Stomach (tissue), 9 donors: ENCODE measurements around the gene SPNS2. TPM values are rescaled to one million over a fixed set of nuclear protein-coding genes. Genes with fewer than 3 reads are reported as not detected.

Experiments
- DNase-seq, 2 donors: peaks; one replicate each; pipeline versions ENCODE4 v3.0.0 to v3.0.0-alpha.2; 2013 to 2019
- H3K27ac ChIP-seq, 5 donors: fragments of 200-600 bp in 4 of 5; sonication (generic) in 4 of 5; one replicate each; pipeline ENCODE4 v1.5.1; 2013 to 2019; ENCODE audit warnings: mild to moderate bottlenecking in 1 of 5, moderate library complexity in 1 of 5
- H3K27me3 ChIP-seq, 3 donors: fragments of 200-600 bp; sonication (generic); one replicate each; pipeline ENCODE4 v1.5.1; 2017 to 2019; ENCODE audit warnings: mixed run types in 1 of 3
- H3K36me3 ChIP-seq, 4 donors: fragments of 200-600 bp; sonication (generic); 1 replicate in 3 of 4; 2 replicates in 1 of 4; pipeline ENCODE4 v1.5.1; 2016 to 2019
- H3K4me1 ChIP-seq, 4 donors: fragments of 200-600 bp; sonication (generic); one replicate each; pipeline ENCODE4 v1.5.1; 2016 to 2019
- H3K4me3 ChIP-seq, 4 donors: fragments of 200-600 bp; sonication (generic) in 3 of 4; one replicate each; pipeline ENCODE4 v1.5.1; 2016 to 2019; ENCODE audit warnings: mild to moderate bottlenecking in 1 of 4
- H3K9me3 ChIP-seq, 4 donors: fragments of 200-600 bp; sonication (generic); one replicate each; pipeline ENCODE4 v1.5.1; 2016 to 2019
- CTCF ChIP-seq, 7 experiments: fragments of 450-650 bp in 4 of 7; fragments of 200-600 bp in 3 of 7; sonication (generic) in 3 of 7; IDR thresholded peaks; one replicate each; pipeline ENCODE4 v1.5.1; 2016 to 2019; ENCODE audit warnings: antibody characterized with exemption in 7 of 7, control low read depth in 2 of 7, mild to moderate bottlenecking in 1 of 7
- EP300 ChIP-seq: sonication (generic); formaldehyde crosslinking; IDR thresholded peaks from one replicate; pipeline ENCODE4 v1.6.1; 2017; ENCODE audit warnings: antibody characterized with exemption
- POLR2A ChIP-seq, 4 donors: fragments of 450-650 bp; IDR thresholded peaks; one replicate each; pipeline ENCODE4 v1.6.1; 2016; ENCODE audit warnings: antibody characterized with exemption in 4 of 4, control low read depth in 2 of 4, mild to moderate bottlenecking in 1 of 4, moderate library complexity in 1 of 4
- POLR2AphosphoS5 ChIP-seq, 3 donors: sonication (generic); formaldehyde crosslinking; IDR thresholded peaks; one replicate each; pipeline ENCODE4 v1.6.1; 2016; ENCODE audit warnings: antibody characterized with exemption in 3 of 3
- WGBS, 5 donors: extraction: QIAGEN DNeasy Blood & Tissue Kit in 3 of 5; methylation state at CpG; one replicate each; pipeline versions ENCODE4 v1.1.5 to v1.1.7; 2013 to 2018; 5-methylcytosine and 5-hydroxymethylcytosine counted together
- intact Hi-C: fragments of 100-400 bp; cut with DNase I; formaldehyde crosslinking; loops from one replicate; pipeline ENCODE4 v1.15.1; 2023; ENCODE audit warnings: low total_unique reads
- polyA plus RNA-seq, 3 donors: library from polyadenylated mRNA; stranded (reverse); fragments of 200-250 nt; gene quantifications; one replicate each; pipeline ENCODE4 v1.2.3, GENCODE V29; 2013
- total RNA-seq, 5 donors: library from RNA; depleted of rRNA; stranded (reverse); fragments of >200 nt; gene quantifications; one replicate each; pipeline versions ENCODE4 v1.1.0 to v1.2.3, GENCODE V29; 2014 to 2016
- donor health status: healthy with polysubstance abuse.
- donor health status: Bipolar disorder and iron deficiency.
- donor health status: healthy.

Gene SPNS2
- total and polyA plus RNA-seq, 8 donors, result 4.1 to 67.7 (median 24.3) TPM

GRCh38 chr17:4492721-4493561 is 5.7 kb upstream of the SPNS2 start:
- no peaks in the 10 kb centered on the region for H3K9me3 ChIP-seq
- H3K4me1 ChIP-seq, result peaks cover 3 to 32% (median 10%) of the 10 kb centered on the region in 4 donors
- peak overlapping the region in 4 of 5 donors; percentile 25 to 79 (median 64) for H3K27ac ChIP-seq
- no peaks in the 10 kb centered on the region for H3K36me3 ChIP-seq
- H3K27me3 ChIP-seq, result no peaks in the 10 kb centered on the region
- intact Hi-C loops, result no loop called here
- TF ChIP-seq CTCF (IDR thresholded peaks at IDR 0.05), result no peak
- TF ChIP-seq EP300, result no peak
- TF ChIP-seq POLR2AphosphoS5 (IDR thresholded peaks at IDR 0.05), result peak in 2 of 3 donors; percentile 23 to 69
- TF ChIP-seq POLR2A (IDR thresholded peaks at IDR 0.05), result no peak
- 24 to 40% (median 25%) methylated on average over 20 of the region's 20 CpGs for WGBS, 5 donors
- peak; percentile 70 to 90 for DNase-seq
- H3K4me3 ChIP-seq, result no peak overlapping the region

- Histone ChIP-seq H3K27me3 (peaks cover 0 to 32% (median 17%) of the 10 kb centered on the region in 3 donors), H3K36me3 (no peaks in the 10 kb centered on the region), H3K4me3 (no peak overlapping the region), H3K27ac (peak overlapping the region in 1 of 5 donors; percentile 83), H3K4me1 (peaks cover 27 to 58% (median 34%) of the 10 kb centered on the region in 4 donors), H3K9me3 (no peaks in the 10 kb centered on the region)
- intact Hi-C loops, result no loop called here
- 59 to 85% (median 69%) methylated on average over 22 to 23 of the region's 23 CpGs for WGBS, 5 donors
- no peak for DNase-seq
- TF ChIP-seq POLR2AphosphoS5 (IDR thresholded peaks at IDR 0.05), result no peak
- TF ChIP-seq POLR2A (IDR thresholded peaks at IDR 0.05), result no peak
- TF ChIP-seq EP300, result no peak
- TF ChIP-seq CTCF (IDR thresholded peaks at IDR 0.05), result no peak
These were observed 1.4 kb upstream of the SPNS2 start for GRCh38 chr17:4497101-4497824.

- WGBS, 5 donors, result 0 to 1% (median 1%) methylated on average over 36 to 53 of the region's 53 CpGs
- DNase-seq, result peak in 1 of 2 donors; percentile 86
These were observed 930 bp downstream of the SPNS2 start for GRCh38 chr17:4499431-4500190.

More at GRCh38 chr17:4499431-4500190, 930 bp downstream of the SPNS2 start:
- no peaks in the 10 kb centered on the region for H3K9me3 ChIP-seq
- peak overlapping the region; percentile 48 to 74 (median 61) for H3K4me3 ChIP-seq
- intact Hi-C loops, result no loop called here
- H3K4me1 ChIP-seq, result peaks cover 34 to 62% (median 43%) of the 10 kb centered on the region in 4 donors
- peaks cover 0 to 5% (median 0%) of the 10 kb centered on the region in 4 donors for H3K36me3 ChIP-seq
- H3K27ac ChIP-seq, result peak overlapping the region; percentile 59 to 83 (median 69)
- peak in 1 of 3 donors; percentile 20 for TF ChIP-seq POLR2AphosphoS5 (IDR thresholded peaks at IDR 0.05)
- TF ChIP-seq EP300, result no peak
- no peak for TF ChIP-seq POLR2A (IDR thresholded peaks at IDR 0.05)
- TF ChIP-seq CTCF (IDR thresholded peaks at IDR 0.05), result peak in 1 of 7 experiments; percentile 9
- H3K27me3 ChIP-seq, result peaks cover 0 to 52% (median 17%) of the 10 kb centered on the region in 3 donors
